GM23338 (cell line): Measurements from ENCODE around the gene ACSF3. TPM values are rescaled to one million over a fixed set of nuclear protein-coding genes. Genes with fewer than 3 reads are reported as not detected.

Source experiments
- ATAC-seq: fragments of 200-7000 bp; cut with Tn5 transposase; 3 replicates; pipeline ENCODE4 v1.9.1; 2020
- DNase-seq: peaks from one replicate; pipeline ENCODE4 v3.0.0-alpha.2; 2015; ENCODE audit warnings: low spot score
- H2AFZ ChIP-seq: fragments of 200-600 bp; sonication (generic); 2 replicates; pipeline ENCODE4 v1.8.0; 2016; ENCODE audit warnings: antibody characterized with exemption, mild to moderate bottlenecking, moderate library complexity
- H3F3A ChIP-seq: fragments of 200-600 bp; sonication (generic); replicated peaks from 2 replicates; pipeline ENCODE4 v1.8.0; 2017; ENCODE audit warnings: antibody characterized with exemption, mixed run types, low read depth
- H3K27ac ChIP-seq: fragments of 200-600 bp; sonication (generic); 2 replicates; pipeline ENCODE4 v1.6.1; 2016; ENCODE audit warnings: low read depth
- H3K27me3 ChIP-seq: fragments of 200-600 bp; sonication (generic); 2 replicates; pipeline ENCODE4 v1.8.0; 2016; ENCODE audit warnings: mild to moderate bottlenecking, mixed run types, moderate library complexity; ENCODE audit not compliant: insufficient read depth
- H3K36me3 ChIP-seq: fragments of 200-600 bp; sonication (generic); 2 replicates; pipeline ENCODE4 v1.8.0; 2016; ENCODE audit warnings: mild to moderate bottlenecking; ENCODE audit not compliant: insufficient read depth
- H3K4me1 ChIP-seq: fragments of 200-600 bp; sonication (generic); 2 replicates; pipeline ENCODE4 v1.8.0; 2016; ENCODE audit warnings: mild to moderate bottlenecking, moderate library complexity; ENCODE audit not compliant: insufficient read depth
- H3K4me2 ChIP-seq: fragments of 200-600 bp; sonication (generic); 2 replicates; pipeline ENCODE4 v1.7.1; 2017; ENCODE audit warnings: mixed run types
- H3K4me3 ChIP-seq: fragments of 200-600 bp; sonication (generic); 2 replicates; pipeline ENCODE4 v1.6.1; 2016; ENCODE audit warnings: mixed run types
- H3K79me2 ChIP-seq: fragments of 200-600 bp; sonication (generic); replicated peaks from 2 replicates; pipeline ENCODE4 v1.8.0; 2017; ENCODE audit warnings: mild to moderate bottlenecking; ENCODE audit not compliant: insufficient read depth
- H3K9me2 ChIP-seq: fragments of 200-600 bp; sonication (generic); 2 replicates; pipeline ENCODE4 v1.8.0; 2017; ENCODE audit not compliant: insufficient read depth
- H4K20me1 ChIP-seq: fragments of 200-600 bp; sonication (generic); replicated peaks from 2 replicates; pipeline ENCODE4 v1.8.0; 2017; ENCODE audit warnings: mild to moderate bottlenecking; ENCODE audit not compliant: insufficient read depth
- H3K27ac Mint-ChIP-seq: 2 replicates; pipeline ENCODE4 v1.8.0; 2020; ENCODE audit warnings: inconsistent platforms, mild to moderate bottlenecking, moderate library complexity, mixed read lengths
- H3K27me3 Mint-ChIP-seq: 3 replicates; pipeline ENCODE4 v1.8.0; 2022; ENCODE audit warnings: low read depth, mild to moderate bottlenecking, moderate library complexity, mixed read lengths, inconsistent platforms; ENCODE audit not compliant: insufficient read depth, poor library complexity
- H3K36me3 Mint-ChIP-seq: 3 replicates; pipeline ENCODE4 v1.8.0; 2021; ENCODE audit warnings: low read depth, mild to moderate bottlenecking, inconsistent platforms, moderate library complexity, mixed read lengths
- H3K4me1 Mint-ChIP-seq: 3 replicates; pipeline ENCODE4 v1.8.0; 2020; ENCODE audit warnings: mild to moderate bottlenecking, inconsistent platforms, mixed read lengths
- H3K4me3 Mint-ChIP-seq: 3 replicates; pipeline ENCODE4 v1.8.0; 2021; ENCODE audit warnings: moderate library complexity, mild to moderate bottlenecking, inconsistent platforms, mixed read lengths
- H3K9me3 Mint-ChIP-seq: 3 replicates; pipeline ENCODE4 v1.8.0; 2020; ENCODE audit warnings: moderate library complexity, mild to moderate bottlenecking, inconsistent platforms, mixed read lengths
- CREB1 ChIP-seq: fragments of 250-450 bp; sonication (Bioruptor Pico); IDR thresholded peaks from 2 replicates; pipeline ENCODE4 v1.5.0; 2020; ENCODE audit warnings: low read depth, mild to moderate bottlenecking, moderate library complexity
- EZH2 ChIP-seq: fragments of 200-600 bp; sonication (generic); IDR thresholded peaks from one replicate; pipeline ENCODE4 v1.8.0; 2017; ENCODE audit warnings: antibody characterized with exemption, mild to moderate bottlenecking, low read depth; ENCODE audit not compliant: unreplicated experiment
- EZH2phosphoT487 ChIP-seq: fragments of 200-600 bp; sonication (generic); IDR thresholded peaks from one replicate; pipeline ENCODE4 v1.8.1; 2018; ENCODE audit warnings: antibody characterized with exemption; ENCODE audit not compliant: unreplicated experiment
- JUNB ChIP-seq: IDR thresholded peaks from one replicate; pipeline ENCODE4 v1.6.1; 2016; ENCODE audit warnings: antibody characterized with exemption; ENCODE audit not compliant: unreplicated experiment
- NANOG ChIP-seq: IDR thresholded peaks from 2 replicates; pipeline ENCODE4 v1.6.1; 2016; ENCODE audit warnings: antibody characterized with exemption, borderline replicate concordance
- POLR2AphosphoS5 ChIP-seq: IDR thresholded peaks from 2 replicates; pipeline ENCODE4 v1.6.1; 2016; ENCODE audit warnings: antibody characterized with exemption, low read depth
- STAT1 ChIP-seq: IDR thresholded peaks from one replicate; pipeline ENCODE4 v1.6.1; 2016; ENCODE audit warnings: antibody characterized with exemption; ENCODE audit not compliant: unreplicated experiment
- ZNF114 ChIP-seq: fragments of 250-450 bp; sonication (Bioruptor Pico); IDR thresholded peaks from 2 replicates; pipeline ENCODE4 v1.5.0; 2020; ENCODE audit warnings: mild to moderate bottlenecking, moderate library complexity
- ZNF331 ChIP-seq: fragments of 250-450 bp; sonication (Bioruptor Pico); IDR thresholded peaks from 2 replicates; pipeline ENCODE4 v1.5.0; 2020; ENCODE audit warnings: low read depth, mild to moderate bottlenecking, moderate library complexity
- polyA plus RNA-seq: library from polyadenylated mRNA; unstranded; fragments of >200 nt; fragmentation: Nextera tagmentation; extraction: Ambion mirVana; gene quantifications from 2 replicates; pipeline ENCODE4 v1.2.1, GENCODE V29; 2016
- total RNA-seq: library from RNA; depleted of rRNA; stranded (reverse); fragments of >200 nt; shearing (Covaris generic); gene quantifications from 2 replicates; pipeline ENCODE4 v1.2.3, GENCODE V29; 2014
- TF ChIP-seq, protein P1 (sequence below): fragments of 250-450 bp; sonication (Bioruptor Pico); IDR thresholded peaks from 2 replicates; pipeline ENCODE4 v1.5.0; 2020; ENCODE audit warnings: mild to moderate bottlenecking, moderate library complexity
- TF ChIP-seq, protein P2 (sequence below): IDR thresholded peaks from 2 replicates; pipeline ENCODE4 v1.6.1; 2016; ENCODE audit warnings: antibody characterized with exemption
- TF ChIP-seq, protein P3 (sequence below): IDR thresholded peaks from one replicate; pipeline ENCODE4 v1.6.1; 2018; ENCODE audit warnings: antibody characterized with exemption; ENCODE audit not compliant: unreplicated experiment
- TF ChIP-seq, protein P4 (sequence below), 2 experiments: fragments of 200-600 bp in 1 of 2; sonication (generic) in 1 of 2; conservative IDR thresholded peaks; 2 replicates each; pipeline versions ENCODE4 v1.5.1 to v1.6.1; 2016 to 2017; ENCODE audit warnings: antibody characterized with exemption in 2 of 2, low read depth in 2 of 2, mild to moderate bottlenecking in 2 of 2, moderate library complexity in 1 of 2

ACSF3 gene
- total and polyA plus RNA-seq, 2 experiments from 2014 or later, result 12.8 to 23.1 TPM

DNA sequence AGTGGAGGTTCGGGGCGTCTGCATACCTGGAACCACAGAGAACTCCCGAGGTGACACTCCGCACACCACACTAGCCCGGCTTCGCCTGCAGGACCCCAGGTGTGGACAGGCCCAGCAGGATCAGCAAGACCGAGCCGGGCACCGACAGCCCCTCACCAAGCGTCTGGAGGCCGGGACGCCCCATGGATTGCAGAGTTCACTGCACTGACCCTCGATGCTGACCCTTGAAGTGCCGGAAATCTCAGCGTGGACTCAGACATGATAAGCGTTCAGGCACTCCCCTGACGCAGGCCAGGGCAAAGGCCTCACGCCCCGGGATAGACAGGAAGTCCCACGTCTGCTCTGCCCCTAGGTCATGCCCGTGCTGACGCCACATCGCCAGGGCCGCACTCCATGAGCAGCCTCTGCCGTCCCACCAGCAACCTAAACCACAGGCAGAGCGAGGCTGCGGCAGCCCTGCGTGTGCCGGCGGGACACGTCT is 26.0 kb downstream of the ACSF3 start:
- H3K4me3 Mint-ChIP-seq, result no peak overlapping the region
- no peak overlapping the region for H3K27ac ChIP-seq
- no peaks in the 10 kb centered on the region for H3K36me3 ChIP-seq
- H3K4me2 ChIP-seq, result no peak overlapping the region
- H4K20me1 ChIP-seq, result no peaks in the 10 kb centered on the region
- peaks cover 52% of the 10 kb centered on the region for H3K36me3 Mint-ChIP-seq
- no peak overlapping the region for H3K4me3 ChIP-seq
- no peak overlapping the region for H2AFZ ChIP-seq
- no peaks in the 10 kb centered on the region for H3K9me2 ChIP-seq
- no peaks in the 10 kb centered on the region for H3K9me3 Mint-ChIP-seq
- H3K27ac Mint-ChIP-seq, result no peak overlapping the region
- no peaks in the 10 kb centered on the region for H3K4me1 ChIP-seq
- H3K27me3 ChIP-seq, result no peaks in the 10 kb centered on the region
- H3K79me2 ChIP-seq, result no peaks in the 10 kb centered on the region
- TF ChIP-seq, protein P1, sequence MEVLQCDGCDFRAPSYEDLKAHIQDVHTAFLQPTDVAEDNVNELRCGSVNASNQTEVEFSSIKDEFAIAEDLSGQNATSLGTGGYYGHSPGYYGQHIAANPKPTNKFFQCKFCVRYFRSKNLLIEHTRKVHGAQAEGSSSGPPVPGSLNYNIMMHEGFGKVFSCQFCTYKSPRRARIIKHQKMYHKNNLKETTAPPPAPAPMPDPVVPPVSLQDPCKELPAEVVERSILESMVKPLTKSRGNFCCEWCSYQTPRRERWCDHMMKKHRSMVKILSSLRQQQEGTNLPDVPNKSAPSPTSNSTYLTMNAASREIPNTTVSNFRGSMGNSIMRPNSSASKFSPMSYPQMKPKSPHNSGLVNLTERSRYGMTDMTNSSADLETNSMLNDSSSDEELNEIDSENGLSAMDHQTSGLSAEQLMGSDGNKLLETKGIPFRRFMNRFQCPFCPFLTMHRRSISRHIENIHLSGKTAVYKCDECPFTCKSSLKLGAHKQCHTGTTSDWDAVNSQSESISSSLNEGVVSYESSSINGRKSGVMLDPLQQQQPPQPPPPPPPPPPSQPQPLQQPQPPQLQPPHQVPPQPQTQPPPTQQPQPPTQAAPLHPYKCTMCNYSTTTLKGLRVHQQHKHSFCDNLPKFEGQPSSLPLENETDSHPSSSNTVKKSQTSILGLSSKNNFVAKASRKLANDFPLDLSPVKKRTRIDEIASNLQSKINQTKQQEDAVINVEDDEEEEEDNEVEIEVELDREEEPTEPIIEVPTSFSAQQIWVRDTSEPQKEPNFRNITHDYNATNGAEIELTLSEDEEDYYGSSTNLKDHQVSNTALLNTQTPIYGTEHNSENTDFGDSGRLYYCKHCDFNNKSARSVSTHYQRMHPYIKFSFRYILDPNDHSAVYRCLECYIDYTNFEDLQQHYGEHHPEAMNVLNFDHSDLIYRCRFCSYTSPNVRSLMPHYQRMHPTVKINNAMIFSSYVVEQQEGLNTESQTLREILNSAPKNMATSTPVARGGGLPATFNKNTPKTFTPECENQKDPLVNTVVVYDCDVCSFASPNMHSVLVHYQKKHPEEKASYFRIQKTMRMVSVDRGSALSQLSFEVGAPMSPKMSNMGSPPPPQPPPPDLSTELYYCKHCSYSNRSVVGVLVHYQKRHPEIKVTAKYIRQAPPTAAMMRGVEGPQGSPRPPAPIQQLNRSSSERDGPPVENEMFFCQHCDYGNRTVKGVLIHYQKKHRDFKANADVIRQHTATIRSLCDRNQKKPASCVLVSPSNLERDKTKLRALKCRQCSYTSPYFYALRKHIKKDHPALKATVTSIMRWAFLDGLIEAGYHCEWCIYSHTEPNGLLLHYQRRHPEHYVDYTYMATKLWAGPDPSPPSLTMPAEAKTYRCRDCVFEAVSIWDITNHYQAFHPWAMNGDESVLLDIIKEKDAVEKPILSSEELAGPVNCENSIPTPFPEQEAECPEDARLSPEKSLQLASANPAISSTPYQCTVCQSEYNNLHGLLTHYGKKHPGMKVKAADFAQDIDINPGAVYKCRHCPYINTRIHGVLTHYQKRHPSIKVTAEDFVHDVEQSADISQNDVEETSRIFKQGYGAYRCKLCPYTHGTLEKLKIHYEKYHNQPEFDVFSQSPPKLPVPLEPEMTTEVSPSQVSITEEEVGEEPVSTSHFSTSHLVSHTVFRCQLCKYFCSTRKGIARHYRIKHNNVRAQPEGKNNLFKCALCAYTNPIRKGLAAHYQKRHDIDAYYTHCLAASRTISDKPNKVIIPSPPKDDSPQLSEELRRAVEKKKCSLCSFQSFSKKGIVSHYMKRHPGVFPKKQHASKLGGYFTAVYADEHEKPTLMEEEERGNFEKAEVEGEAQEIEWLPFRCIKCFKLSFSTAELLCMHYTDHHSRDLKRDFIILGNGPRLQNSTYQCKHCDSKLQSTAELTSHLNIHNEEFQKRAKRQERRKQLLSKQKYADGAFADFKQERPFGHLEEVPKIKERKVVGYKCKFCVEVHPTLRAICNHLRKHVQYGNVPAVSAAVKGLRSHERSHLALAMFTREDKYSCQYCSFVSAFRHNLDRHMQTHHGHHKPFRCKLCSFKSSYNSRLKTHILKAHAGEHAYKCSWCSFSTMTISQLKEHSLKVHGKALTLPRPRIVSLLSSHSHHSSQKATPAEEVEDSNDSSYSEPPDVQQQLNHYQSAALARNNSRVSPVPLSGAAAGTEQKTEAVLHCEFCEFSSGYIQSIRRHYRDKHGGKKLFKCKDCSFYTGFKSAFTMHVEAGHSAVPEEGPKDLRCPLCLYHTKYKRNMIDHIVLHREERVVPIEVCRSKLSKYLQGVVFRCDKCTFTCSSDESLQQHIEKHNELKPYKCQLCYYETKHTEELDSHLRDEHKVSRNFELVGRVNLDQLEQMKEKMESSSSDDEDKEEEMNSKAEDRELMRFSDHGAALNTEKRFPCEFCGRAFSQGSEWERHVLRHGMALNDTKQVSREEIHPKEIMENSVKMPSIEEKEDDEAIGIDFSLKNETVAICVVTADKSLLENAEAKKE (CRISPR knock-in tag), result no peak
- TF ChIP-seq, protein P2, sequence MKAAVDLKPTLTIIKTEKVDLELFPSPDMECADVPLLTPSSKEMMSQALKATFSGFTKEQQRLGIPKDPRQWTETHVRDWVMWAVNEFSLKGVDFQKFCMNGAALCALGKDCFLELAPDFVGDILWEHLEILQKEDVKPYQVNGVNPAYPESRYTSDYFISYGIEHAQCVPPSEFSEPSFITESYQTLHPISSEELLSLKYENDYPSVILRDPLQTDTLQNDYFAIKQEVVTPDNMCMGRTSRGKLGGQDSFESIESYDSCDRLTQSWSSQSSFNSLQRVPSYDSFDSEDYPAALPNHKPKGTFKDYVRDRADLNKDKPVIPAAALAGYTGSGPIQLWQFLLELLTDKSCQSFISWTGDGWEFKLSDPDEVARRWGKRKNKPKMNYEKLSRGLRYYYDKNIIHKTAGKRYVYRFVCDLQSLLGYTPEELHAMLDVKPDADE, result no peak
- TF ChIP-seq POLR2AphosphoS5 (no peak), ZNF114 (CRISPR knock-in tag) (no peak), EZH2phosphoT487 (no peak), EZH2 (no peak), ZNF331 (no peak), NANOG (no peak), JUNB (no peak), CREB1 (CRISPR knock-in tag) (no peak), STAT1 (no peak)
- TF ChIP-seq, protein P3, sequence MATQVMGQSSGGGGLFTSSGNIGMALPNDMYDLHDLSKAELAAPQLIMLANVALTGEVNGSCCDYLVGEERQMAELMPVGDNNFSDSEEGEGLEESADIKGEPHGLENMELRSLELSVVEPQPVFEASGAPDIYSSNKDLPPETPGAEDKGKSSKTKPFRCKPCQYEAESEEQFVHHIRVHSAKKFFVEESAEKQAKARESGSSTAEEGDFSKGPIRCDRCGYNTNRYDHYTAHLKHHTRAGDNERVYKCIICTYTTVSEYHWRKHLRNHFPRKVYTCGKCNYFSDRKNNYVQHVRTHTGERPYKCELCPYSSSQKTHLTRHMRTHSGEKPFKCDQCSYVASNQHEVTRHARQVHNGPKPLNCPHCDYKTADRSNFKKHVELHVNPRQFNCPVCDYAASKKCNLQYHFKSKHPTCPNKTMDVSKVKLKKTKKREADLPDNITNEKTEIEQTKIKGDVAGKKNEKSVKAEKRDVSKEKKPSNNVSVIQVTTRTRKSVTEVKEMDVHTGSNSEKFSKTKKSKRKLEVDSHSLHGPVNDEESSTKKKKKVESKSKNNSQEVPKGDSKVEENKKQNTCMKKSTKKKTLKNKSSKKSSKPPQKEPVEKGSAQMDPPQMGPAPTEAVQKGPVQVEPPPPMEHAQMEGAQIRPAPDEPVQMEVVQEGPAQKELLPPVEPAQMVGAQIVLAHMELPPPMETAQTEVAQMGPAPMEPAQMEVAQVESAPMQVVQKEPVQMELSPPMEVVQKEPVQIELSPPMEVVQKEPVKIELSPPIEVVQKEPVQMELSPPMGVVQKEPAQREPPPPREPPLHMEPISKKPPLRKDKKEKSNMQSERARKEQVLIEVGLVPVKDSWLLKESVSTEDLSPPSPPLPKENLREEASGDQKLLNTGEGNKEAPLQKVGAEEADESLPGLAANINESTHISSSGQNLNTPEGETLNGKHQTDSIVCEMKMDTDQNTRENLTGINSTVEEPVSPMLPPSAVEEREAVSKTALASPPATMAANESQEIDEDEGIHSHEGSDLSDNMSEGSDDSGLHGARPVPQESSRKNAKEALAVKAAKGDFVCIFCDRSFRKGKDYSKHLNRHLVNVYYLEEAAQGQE, result no peak
- TF ChIP-seq, protein P4, sequence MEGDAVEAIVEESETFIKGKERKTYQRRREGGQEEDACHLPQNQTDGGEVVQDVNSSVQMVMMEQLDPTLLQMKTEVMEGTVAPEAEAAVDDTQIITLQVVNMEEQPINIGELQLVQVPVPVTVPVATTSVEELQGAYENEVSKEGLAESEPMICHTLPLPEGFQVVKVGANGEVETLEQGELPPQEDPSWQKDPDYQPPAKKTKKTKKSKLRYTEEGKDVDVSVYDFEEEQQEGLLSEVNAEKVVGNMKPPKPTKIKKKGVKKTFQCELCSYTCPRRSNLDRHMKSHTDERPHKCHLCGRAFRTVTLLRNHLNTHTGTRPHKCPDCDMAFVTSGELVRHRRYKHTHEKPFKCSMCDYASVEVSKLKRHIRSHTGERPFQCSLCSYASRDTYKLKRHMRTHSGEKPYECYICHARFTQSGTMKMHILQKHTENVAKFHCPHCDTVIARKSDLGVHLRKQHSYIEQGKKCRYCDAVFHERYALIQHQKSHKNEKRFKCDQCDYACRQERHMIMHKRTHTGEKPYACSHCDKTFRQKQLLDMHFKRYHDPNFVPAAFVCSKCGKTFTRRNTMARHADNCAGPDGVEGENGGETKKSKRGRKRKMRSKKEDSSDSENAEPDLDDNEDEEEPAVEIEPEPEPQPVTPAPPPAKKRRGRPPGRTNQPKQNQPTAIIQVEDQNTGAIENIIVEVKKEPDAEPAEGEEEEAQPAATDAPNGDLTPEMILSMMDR (conservative IDR thresholded peaks at IDR 0.05; ENCODE audit: low read depth in 2 of 2), result no peak
- ATAC-seq (no peak), DNase-seq (no peak)
- H3K27me3 Mint-ChIP-seq, result peaks cover 2% of the 10 kb centered on the region
- no peaks in the 10 kb centered on the region for H3F3A ChIP-seq
- H3K4me1 Mint-ChIP-seq, result peaks cover 31% of the 10 kb centered on the region
